GM19023 (cell line): Measurements from ENCODE around the gene EVC.

Experiments
- ATAC-seq: cut with Tn5 transposase; IDR thresholded peaks from one replicate; pipeline ENCODE4 v1.9.1; 2021; ENCODE audit warnings: mild to moderate bottlenecking, moderate library complexity; ENCODE audit not compliant: unreplicated experiment

The EVC gene

DNA sequence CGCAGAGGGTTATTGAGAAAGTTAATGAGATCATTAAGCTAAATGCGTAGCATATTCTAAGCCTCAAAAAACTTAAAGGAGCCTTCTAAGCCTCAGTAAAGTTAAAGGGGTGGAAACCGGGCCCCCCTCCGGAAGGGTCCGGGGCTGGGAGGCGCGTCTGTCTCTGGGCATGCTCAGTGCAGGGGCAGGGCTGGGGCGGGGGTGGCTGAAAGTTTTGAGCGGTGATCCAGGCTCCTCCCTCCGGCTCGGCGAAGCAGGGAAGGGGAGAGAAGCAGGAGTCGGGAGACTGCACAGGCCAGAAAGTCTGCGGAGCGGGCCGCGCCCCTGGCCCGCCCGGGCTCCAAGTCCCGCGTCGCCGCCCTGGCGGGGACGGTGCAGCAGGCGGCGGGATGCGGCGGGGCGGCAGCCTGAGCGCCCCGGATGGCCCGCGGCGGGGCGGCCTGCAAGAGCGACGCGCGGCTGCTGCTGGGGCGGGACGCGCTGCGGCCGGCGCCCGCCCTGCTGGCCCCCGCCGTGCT, at the start of gene EVC:
TSS of gene EVC (plus strand) at position 241 of the 518 bp plus-strand sequence. CDS start at position 421, 180 bp downstream.
- no peak for ATAC-seq

DNA sequence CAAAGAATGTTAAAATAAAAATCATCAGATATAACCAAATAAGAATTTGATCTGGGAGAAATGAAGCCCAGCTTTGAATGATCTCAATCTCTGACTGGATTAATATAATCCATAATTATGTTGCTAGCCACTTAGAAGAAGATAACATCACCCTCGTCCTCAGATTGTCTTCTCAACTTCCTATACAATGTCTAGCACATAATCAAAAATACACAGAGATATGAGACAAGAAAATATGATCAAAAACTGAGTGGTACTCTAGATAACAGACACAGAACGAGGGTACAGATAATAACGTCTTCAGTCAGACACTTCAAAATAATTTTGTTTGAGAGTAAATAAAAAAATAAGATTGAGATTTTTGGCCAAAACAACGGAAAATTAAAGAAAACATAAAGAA, 49.8 kb upstream of the EVC start:
- no peak for ATAC-seq

DNA sequence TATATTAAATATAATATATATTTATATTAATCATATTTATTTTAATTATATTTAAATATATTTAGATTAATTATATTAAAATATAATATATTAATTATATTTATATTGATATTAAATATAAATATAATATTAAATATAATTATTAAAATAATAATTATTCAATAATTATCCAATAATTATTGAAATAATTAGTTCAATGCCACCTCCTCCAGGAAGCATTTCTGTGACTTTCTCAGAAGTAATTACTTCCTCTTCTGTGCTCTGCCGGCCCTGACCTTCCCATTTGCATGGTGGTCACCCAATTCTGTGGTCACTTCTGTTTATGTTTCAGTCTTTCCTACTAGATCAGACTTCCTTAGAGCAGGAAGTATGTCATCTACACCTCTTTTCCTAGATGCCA, 48.4 kb upstream of the EVC start:
- ATAC-seq, result no peak

DNA sequence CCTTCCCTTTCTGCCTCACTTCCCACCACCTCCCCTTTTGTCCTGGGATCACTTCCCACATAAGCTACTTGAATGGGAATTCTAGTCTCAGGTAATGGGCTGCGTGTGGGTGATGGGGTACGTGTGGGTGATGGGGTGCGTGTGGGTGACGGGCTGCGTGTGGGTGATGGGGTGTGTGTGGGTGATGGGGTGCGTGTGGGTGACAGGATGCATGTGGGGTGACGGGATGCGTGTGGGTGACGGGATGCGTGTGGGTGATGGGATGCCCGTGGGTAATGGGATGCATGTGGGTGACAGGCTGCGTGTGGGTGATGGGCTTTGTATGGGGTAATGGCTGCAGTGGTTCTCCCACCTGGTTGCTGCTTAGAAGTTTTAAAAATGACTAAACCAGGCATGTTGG, 46.2 kb upstream of the EVC start:
- ATAC-seq, result no peak

DNA sequence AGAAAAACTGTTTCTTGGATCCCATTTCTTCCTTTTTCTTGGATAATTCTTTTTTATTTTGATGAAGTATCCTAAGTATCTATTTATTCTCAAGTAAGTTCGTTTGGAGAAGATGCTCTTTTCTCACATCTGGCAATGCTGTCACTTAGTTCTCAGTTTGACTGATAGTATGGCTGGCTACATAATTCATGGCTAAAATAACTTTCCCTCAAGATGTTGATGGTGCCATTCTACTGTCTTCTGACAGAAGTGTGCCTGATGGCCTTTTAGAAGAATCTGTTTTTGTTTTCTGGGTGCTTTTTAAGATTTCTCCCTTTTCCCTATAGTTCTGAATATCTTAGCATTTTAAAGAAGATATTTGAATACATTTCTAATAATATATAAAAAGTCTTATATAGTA, 44.3 kb upstream of the EVC start:
- no peak for ATAC-seq

DNA sequence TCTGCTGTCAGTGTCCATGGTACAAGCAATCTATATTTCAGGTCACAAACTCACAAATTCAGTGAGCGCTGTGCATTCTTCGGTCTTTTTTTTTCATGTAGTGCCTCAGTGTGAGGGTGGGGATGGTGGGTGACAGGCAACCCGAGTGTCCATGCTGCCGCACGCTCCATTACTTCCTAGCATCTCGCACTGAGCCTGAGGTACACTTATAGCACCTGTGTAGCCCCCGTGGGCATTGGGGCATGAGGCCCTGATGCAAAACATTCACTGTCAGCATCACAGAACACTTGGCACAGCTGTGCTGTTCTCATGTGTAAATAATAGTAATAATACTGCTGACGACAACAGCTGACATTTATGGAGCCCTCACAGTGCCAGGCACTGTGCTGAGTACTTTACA, 34.2 kb upstream of the EVC start:
- ATAC-seq, result no peak

DNA sequence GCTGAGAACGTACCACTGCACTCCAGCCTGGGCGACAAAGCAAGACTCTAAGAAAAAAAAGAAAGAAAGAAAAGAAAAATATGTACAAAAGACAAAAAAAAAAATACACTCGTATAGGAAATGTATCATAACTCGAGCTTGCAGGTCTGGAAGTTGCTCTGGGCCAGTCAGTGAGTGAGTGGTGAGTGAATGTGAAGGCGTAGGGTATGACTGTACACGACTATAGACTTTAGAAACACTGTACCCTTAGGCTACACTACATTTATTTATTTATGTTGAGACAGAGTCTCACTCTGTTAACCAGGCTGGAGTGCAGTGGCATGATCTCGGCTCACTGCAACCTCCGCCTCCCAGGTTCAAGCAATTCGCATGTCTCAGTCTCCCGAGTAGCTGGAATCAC, 32.0 kb upstream of the EVC start:
- ATAC-seq, result no peak

DNA sequence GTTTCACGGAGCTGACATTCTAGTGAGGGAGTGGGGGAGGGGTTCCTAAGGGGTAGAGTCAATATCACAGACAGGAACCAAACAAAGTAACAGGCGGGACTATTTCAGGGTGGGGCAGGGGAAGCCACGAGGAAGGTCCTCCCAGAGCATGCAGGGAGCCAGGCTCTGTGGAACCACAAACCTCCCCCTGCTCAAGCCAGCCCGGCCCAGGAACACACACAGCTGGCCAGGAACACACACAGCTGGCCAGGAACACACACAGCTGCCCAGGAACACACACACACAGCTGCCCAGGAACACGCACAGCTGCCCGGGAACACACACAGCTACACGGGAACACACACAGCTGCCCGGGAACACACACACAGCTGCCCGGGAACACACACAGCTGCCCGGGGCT, 27.4 kb upstream of the EVC start:
- ATAC-seq, result no peak

DNA sequence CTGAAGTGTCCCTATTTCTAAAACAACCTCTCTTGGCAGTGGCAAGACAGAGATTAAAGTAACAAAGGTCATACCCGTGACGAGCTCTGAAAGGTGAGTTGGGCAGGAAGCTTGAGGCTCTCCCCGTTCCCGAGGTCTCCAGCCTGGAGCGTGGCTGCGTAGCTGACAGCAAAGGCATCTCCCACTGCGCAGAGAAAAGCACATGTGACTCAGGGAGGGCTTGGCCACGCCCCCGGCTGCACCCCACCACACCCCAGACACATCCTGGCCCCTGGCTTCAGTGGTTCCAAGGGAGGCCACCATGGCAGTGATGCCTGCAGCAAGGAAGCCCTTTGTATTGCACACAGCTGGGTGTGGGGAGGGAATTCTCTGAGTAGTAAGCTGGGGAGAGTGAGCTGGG, 25.7 kb upstream of the EVC start:
- no peak for ATAC-seq

DNA sequence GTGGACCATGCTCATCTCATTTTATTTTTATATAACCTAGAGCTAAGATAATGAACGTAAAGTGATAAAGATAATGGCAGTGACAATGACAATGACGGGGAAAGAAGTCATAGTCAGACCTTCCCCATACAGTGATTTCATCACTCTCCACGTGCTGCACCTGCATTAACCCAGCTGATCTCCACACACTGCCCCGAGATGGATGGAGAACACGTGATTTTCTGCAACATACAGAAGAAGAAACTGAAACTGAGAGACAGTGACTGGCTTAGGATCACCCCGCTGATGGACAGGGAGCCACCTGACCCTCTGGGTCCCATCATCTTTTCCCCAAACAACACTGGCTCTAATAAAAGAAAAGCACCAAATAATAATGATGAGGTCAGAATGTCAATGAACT, 24.7 kb upstream of the EVC start:
- no peak for ATAC-seq

DNA sequence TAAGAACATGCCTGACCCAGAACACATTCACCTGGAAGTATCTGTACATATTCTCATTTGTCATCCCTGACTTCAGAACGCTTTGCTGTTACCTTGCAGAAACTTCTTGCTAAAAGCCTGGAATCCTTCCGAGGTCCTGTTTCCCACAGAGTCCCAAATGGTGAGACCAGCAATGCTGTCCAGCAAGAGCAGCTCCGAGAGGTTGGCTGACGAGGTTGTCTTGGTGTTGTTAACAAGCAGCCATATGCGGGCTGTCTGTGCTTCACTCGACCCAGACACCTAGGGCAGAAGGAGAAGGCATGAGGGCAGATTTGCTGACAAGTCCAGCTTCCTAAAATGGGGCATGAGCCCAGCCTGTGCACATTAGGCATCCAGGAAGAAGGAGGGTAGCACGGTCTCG, 21.9 kb upstream of the EVC start:
- no peak for ATAC-seq

DNA sequence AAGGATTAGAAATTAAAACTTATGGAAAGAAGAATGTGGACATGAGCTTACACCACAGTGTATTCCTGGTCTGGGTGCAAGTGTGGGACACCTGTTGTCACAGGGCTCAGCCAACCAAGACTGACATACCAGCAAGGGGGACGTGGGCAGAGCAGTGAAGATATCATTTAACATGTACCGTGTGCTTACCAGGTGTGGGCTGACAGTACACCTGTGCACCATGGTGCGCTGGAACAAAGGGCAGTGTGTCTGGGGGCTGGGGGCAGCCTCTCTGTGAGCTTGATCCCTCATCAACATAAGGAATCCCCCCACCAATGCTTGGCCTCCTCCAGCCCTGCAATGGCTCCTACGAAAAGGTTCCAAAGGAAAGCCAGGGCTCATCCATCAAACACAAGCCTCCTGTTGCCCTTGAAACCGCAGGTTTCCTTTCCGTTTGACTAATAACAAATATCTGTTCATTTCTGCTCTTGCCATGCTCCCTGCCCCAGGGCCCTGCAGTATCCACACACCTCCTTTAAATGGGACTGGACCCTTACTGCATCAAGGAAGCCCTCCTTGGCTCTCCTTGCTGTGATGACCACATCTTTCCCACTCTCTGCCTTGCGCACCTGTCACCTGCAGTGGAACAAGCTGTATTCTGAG, 19.4 kb upstream of the EVC start:
- no peak for ATAC-seq

DNA sequence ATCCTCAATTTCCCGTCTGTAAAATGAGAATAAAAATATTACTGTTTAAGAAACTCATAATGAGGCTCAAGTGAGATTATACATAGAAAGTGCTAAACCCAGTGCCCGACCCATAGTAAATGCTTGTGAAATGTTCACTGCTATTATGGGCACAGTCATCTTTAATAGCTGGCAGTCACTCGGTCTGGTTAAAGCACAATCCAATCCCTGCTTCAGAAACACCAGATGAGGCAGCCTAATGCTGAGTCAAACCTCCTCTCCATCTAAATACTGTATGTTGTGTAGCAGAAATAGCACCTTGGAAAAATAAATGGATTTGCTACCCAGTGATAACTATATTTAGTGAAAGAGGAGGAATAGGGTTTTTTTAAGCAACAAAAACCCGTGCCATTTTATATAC, 17.1 kb upstream of the EVC start:
- ATAC-seq, result no peak

DNA sequence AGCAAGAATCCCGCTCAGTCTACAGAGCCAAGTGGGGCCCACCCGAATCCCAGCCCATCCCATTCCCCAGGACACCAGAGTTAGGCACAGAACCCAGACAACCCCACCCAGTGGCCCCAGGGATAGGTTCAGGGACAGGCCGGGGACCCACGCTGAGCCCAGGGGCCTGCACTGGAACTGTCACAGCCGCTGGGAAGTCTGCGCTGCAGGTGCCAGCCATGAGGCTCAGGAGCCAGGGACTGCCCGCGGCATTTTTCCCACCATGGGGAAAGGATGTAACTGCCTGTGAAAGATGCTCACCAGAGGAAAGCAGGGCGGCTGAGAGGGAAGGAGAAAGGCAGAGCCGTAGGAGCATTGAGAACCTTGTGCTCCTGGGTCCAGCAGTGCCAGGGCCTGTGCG, 14.7 kb upstream of the EVC start:
- ATAC-seq, result no peak

DNA sequence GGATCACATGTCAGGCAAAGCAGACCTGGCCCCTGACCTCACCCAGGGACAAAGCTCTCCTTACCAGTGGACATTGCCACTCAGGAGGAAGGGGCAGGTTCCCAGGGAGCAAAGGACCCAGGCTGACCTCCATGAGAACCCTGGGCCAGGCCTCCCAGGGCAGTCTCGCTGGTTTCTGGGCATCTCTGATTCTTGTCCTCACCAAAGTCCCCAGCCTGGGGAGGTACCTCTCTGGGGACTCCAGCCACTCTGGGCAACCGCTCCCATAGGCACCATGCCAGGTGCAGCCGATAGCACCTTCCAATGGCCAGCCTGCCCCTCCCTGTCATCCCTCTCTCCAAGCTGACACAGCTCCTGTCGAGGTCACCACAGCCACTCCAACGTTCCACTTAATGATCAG, 10.5 kb upstream of the EVC start:
- ATAC-seq, result no peak

DNA sequence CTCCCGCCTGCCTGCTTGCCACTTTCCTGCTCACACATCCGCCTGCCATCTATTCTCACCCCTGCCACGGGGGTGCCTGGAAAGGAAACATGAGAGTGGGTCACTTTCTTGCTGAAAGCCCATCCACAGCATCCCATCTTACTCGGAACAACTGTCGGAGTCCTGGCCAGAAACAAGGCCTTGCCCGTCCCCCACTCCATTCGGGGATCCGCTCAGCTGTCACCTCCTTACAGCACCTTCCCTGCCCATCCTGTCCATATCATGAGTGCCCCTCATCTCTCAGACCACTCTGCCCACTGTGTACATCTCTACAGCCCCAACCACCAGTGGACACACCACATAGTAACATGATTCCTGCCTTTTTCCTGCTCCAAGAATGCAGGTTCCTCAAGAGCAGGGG, 9.0 kb upstream of the EVC start:
- ATAC-seq, result no peak

DNA sequence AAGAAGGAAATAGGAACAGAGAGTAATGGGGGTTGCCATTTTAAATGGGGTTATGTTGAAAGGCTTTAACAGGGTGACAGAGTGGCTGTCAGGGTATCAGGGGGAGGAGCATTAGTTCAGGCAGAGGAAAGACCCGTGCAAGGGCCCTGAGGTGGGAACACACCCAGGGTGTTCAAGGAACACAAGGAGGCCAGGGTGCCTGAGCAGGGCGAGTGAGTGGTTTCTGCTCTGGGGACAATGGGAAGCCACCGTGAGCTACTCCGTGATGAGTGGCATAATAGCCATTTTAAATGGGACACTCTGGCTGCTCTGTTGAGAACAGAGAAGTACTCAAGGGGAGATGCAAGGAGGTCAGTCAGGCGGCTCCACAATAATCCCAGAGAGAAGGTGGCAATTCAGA, 7.2 kb upstream of the EVC start:
- no peak for ATAC-seq

DNA sequence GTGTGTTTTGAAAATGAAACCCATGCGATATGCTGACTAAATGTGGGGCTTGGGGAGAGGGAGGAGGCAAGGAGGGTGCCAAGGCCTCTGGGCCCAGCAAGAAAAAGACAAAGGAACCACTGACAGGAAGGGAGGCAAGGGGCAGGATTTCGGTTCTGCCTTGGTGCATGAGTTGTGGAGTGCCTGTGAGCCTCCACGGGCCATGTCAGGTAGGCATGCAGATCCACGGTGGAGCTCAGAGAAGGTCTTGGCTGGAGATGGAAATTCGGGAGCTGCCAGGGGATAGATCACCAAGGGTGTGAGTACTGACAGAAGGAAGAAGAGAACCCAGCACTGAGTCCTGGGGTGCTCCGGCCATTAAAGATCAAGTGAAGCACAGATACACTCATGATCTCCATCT, 6.7 kb upstream of the EVC start:
- ATAC-seq, result no peak

DNA sequence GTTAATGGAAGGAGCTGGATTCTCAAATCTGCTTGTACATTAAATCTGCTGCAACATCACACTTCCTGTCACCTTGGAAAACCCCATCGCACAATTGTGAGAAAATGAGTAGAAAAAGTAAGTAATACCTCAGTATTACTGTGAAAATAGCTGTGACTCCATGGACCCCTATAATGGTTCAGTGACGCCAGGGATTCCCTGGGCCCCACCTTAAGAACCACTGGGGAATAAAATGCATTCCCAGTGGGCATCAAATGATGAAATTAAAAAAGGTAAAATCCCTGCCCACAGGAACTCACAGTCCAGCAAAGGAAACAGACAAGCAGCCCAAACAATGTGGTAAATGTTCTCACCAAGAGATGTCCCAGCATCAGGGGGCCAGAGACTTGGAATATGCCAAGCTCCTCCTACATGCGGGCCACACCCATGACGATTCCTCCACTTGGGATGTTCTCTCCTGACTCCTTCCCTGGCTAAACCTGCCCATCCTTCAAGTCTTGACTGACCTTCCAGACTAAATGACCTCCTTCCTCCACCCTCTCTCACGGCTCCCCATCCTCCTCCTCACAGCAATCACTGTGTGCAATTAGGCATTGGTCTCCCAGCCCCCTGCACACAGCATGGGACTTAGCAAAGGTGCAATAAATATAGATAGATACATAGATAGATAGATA, 5.2 kb upstream of the EVC start:
- ATAC-seq, result no peak

DNA sequence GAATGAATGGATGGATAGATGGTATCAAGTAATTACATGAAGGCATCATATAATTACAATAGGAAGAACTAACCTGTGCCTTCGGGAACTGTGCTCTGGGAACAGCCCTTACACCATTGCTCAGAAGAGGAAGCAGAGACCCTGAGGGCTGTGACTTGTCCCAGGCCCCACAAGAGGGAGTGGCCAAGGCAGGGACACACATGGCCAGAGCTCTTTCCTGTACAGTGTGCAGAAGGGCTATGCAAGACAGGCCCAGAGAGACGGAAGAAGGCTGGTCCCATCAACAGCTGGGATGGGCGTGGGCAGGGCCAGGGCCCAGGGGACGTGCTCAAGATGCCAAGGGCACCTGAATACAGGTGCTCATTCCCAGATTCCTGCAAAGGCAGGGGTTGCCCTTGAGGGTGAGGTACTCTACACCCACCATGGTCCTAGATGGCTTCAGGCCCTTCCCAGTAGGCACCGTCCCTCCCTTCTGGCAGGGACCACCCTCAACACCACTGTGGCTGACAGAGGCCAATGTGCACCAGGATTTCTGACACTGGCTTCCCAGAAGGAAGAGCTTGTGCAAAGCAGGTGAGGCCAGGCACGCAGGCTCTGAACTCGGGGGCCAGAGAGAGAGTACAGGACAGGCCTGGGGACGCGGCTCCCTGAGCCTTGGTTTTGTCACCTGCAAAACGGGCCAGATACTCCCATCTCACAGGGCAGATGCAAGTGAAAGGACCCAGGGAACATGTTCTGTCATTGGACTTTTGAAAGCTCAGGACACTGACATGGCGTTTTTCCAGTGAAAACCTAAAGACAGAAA, 4.3 kb upstream of the EVC start:
- ATAC-seq, result no peak

DNA sequence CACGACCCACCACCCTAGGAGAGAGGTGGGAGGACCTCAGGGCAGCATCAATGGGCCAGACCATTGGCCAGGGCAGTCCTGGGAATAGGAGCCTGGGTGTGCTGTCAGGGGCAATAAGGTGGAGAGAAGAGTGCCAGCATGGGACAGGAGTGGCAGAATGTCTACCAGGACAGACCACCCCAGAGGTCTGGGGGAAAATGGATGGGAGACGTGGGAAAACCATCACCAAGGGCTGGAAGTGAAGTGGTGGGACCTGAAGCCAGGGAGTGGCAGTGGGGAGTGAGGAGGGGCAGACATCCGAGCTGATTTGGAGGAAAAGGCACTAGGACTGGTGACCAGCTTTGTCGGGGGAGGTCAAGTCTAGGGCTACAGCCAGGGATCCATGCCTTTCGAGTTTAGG, 3.6 kb upstream of the EVC start:
- ATAC-seq, result no peak
